ENCODE measurements around the gene SEMA3G.

The SEMA3G gene

DNA sequence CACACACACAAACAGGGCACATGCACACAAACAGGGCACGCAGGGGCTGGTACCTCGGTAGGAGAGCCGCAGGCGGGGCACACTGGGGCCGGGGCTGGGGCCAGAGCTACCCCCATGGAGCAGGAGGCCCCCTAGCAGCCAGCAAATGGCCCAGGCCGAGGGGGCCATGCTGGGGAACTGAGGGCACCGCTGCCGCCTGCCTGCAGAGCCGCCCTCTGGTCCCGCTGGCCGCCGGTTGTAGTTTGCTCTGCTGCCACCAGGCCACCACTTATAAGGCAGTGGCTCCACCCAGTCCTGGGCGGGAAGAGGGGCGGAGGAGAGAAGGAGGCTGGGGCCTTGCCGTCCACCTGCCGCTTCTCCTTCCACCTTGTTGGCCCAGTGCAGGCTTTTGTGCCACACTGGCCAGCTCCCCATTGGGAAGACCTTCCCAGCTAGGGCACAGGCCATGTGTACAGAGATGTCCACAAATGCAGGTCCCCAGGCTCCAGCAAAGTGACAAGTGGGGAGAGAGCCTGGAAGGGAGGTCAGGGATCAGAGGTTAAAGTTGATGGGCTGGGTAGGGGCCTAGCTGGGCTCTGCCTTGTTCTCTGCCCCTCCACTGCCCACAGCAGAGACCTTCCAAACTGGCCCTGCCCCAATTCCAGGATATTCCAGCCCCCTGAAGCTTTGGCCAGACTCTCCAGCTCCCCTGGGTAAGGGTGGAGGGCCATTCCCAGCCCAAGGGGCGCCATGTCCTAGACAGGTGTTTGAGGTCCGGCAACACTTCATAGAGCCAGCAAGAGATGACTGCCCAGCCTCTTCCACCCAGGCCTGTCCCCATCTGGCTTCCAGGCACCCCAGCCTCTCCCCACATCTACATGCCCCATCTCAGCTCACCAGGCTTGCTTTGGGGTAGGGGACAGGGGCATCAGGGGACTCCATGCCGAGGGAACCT, at the start of gene SEMA3G:
Gene SEMA3G (minus strand): TSS at position 244 of the 934 bp plus-strand sequence. CDS start 76 bp downstream, at position 168.
- DNase-seq, result no peak

DNA sequence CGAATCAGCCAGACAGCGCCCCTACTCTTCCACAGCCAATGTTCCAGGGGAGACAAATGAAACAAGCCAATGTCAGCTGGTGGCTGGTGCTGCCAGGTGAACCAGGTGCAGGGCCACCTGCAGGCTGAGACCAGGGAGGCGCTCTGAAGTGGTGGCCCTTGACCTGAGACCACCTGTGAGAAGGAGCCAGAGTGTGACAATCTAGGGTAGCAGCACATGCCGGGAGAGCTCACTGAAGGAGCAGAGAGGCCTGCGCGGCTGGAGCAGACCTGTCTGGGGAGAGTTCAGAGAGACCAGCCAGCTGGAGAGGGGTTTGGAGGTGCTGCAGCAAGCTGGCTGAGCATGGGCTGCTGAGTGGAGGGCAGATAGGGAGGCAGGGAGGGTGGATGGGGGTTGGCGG, 49.5 kb upstream of the SEMA3G start:
- DNase-seq, result no peak

DNA sequence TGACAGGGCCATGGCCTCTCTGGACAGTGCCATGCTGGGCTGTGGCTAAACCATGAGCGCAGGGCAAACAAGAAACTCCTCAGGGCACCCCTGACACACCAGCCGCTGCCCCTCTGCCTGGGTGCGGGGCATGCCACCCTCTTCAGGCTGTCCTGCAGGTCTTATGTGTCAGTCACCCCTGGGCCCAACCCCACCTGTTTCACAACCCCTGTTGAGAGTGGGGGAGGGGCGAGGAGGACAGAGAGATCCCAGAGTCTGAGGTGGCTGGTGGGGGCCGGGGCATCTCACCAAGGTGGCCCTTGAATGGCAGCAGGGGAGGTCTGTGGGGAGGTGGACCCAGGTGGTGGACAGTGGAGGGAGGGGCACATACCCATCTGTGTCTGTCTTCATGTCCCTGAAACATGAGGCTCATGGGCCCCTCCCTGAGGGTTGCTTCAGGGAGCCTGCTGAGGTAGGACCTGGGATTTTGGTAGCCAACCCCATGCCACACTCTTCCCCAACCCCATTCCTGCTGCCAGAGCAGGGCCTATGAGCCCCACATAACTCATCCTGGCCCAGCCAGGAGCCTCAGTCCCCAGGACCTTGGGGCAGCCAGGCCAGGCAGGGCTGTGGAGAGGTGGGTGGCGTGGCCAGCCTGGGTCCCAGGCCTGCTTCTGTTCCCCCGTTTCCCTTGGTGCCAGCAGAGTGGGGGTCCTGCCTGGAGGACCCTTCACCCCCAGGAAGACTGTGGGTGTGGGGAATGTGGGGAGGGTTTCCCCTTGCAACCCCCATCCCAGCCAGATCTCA, 48.5 kb upstream of the SEMA3G start:
- DNase-seq, result no peak

DNA sequence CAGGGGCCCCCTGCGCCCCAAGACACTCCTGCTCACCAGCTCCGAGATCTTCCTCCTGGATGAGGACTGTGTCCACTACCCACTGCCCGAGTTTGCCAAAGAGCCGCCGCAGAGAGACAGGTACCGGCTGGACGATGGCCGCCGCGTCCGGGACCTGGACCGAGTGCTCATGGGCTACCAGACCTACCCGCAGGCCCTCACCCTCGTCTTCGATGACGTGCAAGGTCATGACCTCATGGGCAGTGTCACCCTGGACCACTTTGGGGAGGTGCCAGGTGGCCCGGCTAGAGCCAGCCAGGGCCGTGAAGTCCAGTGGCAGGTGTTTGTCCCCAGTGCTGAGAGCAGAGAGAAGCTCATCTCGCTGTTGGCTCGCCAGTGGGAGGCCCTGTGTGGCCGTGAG, 47.2 kb upstream of the SEMA3G start:
- no peak for DNase-seq

DNA sequence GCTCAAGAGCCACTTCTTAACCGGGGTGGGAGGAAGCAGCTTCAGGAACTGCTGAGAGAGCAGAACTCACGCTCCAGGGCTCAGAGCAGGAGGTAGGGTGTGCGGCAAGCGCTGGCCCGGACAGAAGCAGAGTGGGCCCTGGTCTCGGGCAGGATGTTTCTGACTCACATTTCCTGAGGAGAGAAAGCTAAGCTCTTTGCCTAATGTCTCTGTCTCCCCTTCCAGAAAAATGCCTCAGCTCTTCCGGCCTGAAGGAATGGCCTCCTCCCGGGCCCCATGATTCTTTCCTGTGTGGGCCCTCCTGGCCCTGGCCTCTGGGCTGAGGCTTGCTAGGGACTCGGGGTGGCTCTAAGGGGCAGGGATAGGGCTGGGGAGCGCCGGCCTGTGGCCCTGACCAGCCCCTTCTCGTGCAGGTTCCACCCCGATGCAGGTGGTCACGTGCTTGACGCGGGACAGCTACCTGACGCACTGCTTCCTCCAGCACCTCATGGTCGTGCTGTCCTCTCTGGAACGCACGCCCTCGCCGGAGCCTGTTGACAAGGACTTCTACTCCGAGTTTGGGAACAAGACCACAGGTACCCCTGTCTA, 46.1 kb upstream of the SEMA3G start:
- DNase-seq, result no peak

DNA sequence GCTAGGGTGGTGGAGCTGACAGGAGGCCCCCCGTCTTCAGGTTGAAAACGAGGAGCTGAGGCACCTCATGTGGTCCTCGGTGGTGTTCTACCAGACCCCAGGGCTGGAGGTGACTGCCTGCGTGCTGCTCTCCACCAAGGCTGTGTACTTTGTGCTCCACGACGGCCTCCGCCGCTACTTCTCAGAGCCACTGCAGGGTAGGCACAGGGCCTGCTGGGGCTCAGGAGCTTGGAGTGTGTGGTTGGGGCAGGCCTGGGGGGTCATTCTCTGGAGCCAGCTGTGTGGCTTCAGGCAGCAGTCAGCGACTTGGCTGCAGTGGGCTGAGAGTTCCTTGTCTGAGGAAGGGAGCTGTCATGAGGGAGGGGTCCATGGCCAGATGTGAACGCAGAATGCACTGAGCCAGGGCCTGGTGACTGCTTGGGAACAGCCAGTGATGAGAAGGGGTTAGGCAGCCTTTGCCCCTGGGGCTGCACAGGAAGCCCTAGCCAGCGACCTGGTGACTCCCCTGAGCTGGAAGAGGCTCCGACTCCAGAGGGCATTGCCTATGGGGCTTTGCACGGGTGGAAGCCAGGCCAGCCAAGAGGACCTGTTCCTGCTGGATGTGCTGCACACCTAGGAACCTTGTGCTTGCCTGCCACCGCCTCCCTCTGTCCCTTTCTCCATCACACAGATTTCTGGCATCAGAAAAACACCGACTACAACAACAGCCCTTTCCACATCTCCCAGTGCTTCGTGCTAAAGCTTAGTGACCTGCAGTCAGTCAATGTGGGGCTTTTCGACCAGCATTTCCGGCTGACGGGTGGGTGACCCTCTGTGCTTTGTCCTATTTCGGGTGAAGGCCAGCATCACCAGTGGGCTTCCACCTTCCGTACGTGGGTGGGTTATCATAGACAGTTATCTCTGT, 45.4 kb upstream of the SEMA3G start:
- DNase-seq, result no peak

DNA sequence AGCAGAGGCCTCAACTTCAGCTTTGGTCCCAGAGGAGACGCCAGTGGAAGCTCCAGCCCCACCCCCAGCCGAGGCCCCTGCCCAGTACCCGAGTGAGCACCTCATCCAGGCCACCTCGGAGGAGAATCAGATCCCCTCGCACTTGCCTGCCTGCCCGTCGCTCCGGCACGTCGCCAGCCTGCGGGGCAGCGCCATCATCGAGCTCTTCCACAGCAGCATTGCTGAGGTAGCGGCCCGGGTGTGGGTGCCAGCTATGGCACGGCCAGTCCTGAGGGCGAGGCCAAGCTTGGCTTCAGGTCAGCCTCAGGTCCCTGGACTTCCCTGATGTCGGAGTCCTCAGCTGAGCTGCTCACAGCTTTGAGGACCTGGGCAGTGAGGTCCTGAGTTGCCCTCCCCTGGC, 44.5 kb upstream of the SEMA3G start:
- DNase-seq, result no peak

DNA sequence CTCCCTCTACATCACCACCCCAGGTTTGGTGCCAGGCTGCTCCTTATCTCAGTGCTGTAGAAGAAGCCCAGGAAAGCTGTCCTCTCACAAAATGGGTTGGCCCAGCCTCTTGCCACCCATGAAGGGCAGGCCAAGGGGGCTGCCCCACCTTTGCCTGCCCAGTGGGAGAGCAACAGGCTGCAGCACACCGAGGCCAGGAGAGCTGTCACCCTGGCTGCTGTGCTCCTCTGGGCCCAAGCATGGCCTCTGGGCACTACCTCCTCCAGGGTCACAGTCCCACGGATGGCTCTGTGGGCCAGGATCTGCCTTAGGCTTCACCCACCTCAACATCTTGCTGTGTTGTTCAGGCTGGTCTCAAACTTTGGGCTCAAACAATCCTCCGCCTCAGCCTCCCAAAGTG, 43.8 kb upstream of the SEMA3G start:
- DNase-seq, result no peak

DNA sequence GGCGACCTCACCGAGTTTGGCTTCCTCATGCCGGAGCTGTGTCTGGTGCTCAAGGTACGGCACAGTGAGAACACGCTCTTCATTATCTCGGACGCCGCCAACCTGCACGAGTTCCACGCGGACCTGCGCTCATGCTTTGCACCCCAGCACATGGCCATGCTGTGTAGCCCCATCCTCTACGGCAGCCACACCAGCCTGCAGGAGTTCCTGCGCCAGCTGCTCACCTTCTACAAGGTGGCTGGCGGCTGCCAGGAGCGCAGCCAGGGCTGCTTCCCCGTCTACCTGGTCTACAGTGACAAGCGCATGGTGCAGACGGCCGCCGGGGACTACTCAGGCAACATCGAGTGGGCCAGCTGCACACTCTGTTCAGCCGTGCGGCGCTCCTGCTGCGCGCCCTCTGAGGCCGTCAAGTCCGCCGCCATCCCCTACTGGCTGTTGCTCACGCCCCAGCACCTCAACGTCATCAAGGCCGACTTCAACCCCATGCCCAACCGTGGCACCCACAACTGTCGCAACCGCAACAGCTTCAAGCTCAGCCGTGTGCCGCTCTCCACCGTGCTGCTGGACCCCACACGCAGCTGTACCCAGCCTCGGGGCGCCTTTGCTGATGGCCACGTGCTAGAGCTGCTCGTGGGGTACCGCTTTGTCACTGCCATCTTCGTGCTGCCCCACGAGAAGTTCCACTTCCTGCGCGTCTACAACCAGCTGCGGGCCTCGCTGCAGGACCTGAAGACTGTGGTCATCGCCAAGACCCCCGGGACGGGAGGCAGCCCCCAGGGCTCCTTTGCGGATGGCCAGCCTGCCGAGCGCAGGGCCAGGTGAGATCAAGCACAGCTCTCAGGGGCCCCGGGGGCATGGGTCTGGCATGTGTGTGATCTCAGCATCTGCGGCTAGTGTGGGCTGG, 43.1 kb upstream of the SEMA3G start:
- no peak for DNase-seq

DNA sequence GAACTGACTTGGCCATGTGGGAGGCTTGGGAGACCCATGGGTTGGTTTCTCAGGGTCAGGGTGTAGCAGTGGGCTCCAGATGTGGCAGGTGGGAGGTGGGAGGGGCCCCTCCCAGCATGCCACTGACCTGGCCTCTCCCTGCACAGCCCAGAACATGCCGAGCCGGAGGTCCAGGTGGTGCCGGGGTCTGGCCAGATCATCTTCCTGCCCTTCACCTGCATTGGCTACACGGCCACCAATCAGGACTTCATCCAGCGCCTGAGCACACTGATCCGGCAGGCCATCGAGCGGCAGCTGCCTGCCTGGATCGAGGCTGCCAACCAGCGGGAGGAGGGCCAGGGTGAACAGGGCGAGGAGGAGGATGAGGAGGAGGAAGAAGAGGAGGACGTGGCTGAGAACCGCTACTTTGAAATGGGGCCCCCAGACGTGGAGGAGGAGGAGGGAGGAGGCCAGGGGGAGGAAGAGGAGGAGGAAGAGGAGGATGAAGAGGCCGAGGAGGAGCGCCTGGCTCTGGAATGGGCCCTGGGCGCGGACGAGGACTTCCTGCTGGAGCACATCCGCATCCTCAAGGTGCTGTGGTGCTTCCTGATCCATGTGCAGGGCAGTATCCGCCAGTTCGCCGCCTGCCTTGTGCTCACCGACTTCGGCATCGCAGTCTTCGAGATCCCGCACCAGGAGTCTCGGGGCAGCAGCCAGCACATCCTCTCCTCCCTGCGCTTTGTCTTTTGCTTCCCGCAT, 42.3 kb upstream of the SEMA3G start:
- DNase-seq, result no peak

DNA sequence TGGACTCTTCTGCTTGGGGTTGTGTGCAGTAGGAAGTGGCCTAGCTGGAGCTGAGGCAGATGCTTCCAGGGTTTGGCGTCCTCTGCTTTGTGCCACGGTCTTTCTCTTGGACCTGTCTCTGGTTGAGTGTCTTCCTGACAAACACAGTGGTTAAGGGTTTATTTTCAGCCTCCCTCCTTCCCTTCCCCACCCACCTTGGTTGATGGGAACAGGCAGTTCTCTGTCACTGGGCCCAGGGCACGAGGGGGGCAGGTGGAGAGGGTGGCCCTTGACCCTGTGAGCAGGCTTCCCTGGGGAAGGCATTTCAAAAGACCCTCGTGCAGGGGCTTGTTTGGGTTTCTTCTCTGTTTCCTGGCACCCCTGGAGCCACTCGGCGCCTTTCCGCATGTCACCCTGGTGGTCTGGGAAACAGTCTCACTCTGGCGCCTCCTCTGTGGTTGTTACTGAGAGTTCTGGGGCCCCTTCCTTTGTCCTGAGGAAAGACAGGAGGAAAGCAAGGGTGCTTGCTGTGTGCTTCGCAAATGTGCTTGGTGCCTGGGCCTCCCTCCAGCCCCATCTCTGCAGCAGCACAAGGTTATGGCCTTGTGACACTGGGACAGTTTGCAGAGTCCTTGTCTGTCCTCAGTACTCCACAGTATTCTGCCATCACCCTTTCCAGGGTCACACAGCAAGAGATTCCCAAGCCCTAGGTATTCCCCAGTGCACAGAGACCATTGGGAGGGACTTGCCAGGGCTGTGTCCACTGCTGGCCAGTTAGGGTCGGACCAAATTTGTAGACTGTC, 40.0 kb upstream of the SEMA3G start:
- DNase-seq, result no peak

DNA sequence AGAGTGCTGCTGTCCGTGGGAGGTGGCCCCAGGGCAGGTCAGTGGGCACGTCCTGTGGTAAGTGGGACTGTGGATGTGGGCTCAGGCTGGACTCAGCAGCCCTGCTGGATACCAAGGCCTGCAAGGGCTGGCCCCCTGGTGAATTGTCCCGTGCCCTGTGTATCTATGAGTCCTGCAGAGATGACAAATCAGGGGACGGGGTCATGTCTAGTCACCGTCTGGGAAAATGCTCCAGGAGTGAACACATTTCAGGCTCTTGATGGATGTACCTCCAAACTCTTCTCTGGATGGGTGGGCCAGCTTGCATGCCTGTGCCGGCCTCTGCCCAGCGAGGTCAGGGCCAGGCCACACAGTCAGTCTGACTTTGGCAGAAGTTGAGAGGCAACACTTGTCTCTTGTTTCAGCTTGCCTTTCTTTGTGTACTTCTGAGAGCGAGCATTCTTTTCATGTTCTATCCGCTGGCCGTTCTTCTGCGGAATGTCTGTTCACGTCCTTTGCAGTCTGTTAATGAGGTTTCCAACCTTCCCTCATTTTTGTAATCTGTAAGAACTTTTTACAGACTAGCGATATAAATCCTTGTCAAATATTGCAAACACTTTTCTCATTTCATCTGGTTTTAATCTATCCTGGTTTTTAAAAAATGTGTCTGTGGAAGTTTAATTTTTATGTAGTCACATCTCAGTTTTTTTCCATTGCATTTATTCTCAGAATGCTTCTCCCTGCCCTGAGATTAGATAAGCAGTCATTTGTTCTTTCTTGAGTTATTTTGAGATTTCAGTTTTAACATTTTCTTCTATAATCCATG, 38.9 kb upstream of the SEMA3G start:
- no peak for DNase-seq

DNA sequence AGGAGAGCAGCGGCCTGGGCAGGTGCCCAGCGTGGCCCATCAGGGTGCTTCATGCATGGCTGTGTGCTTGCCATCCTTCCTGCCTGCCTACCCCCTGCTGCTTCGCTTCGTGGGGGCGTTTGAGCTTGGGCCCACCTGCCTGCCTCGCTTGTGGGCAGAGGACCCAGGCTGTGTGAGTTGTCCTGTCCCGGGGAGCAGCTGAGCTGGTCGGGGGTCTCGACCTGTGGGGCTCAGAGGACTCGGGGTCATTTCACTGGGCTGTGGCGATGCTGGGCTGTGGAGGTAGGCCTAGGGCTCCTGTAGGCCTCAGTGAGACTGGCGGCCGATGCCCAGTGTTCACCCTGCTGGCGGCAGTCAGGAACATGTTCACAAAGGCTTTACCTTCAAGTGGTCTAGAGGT, 38.2 kb upstream of the SEMA3G start:
- DNase-seq, result no peak

DNA sequence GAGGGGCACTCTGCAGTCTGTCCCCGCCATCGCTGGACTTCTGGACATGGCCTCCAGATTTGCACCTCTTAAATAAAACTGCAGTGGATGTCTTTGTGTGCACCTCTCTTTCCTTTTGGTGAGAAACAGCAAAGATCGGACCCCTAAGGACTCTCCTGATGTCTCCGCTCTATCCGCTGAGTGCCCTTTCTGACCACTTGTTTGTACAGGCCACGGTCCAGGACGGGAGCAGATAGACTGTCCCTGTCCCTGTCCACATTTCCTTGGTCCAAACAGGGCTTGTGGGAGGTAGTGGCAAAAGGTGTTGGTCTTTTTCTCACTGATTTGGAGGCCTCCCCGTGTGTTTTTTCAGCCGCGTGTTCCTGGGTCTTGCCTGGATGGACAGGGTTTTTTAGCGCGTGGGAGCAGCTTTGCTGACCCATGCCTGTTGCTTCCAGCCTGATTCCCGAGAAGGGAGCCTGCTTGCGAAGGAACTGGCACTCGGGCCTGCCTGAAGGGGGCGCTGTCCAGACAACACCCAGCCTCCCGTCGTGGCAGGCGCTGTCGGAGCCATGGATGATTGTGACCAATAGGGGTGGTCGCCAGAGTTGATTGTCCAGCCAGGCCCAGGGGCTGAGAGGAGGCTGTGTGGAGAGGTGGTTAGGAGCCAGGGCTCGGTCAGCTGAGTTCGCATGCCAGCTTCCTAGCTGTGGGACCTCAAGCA, 37.1 kb upstream of the SEMA3G start:
- DNase-seq, result no peak

DNA sequence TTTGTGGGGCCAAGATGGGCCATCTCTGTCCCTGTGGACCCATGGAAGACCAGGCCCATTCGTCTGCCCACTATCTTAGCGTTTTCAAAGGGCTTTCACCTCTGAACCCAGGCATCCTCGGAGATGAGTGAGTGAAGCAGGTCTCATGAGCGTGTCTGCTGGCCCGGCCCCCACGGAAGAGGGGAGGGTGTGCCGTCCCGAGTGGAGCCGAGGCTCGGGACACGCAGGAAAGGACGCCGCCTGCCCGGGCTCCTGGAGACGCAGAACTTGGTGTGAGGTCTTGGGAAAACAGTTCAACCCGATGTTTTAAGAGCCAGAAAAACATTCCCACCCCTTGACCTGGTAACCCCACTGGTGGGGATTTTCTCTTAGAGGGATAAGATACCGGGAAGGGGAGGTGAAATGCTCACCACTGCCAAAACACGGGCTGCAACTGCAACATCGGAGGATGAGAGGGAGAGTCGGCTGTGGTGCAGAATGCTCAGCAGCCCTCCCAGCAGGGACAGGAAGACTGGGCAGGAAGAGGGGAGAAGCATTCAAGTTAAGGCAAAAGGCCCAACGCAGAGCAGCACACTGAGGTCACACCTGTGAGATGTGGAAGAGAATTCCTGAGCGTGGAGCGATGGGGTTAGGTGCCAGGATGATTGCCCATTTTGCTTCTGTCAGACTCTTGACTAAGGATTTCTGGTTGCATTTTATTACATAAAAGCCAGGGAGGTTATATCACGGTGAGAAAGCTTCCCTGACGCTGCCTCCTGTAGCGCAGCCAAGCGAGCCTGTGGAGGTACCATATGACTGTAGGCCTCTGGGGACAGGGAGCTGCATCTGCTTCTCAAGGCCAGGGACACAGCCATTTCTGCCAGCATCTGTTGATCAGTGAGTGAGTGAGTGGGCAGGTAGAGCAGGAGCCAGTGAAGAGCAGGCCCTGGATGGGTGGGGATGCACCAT, 36.1 kb upstream of the SEMA3G start:
- no peak for DNase-seq

DNA sequence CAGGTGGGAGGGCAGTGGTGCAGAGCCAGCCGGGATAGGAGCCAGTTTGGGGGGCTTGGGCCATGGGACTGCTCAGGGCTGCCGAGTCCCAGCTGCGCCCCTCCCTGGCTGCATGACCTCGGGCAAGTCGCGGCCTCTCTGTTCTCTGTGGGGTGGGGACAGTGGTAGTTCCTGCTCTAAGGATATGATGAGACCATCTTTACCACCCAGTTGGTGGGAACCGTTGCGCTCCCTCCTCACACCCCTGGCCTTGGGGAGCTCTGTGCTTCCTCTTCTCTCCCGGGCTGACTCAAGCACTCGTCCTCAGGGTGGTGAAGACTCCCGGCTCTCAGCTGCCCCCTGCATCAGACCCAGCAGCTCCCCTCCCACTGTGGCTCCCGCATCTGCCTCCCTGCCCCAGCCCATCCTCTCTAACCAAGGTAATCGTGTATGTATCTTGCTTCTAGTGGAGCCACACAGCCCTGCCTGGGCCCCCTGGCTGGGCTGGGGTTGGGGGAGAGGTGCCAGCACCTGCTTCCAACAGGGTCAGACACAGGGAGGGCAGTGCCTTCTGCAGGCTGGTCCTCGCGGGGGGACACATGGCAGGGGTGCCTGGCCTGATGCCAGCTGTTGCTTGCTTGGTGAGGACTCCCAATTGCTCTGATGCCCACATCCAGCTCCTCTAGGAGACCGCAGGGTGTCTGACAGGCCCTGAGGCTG, 35.1 kb upstream of the SEMA3G start:
- no peak for DNase-seq
